WERI-Rb-1 (cell line): Measurements from ENCODE around the gene SH3RF3.

Experiments used
- DNase-seq: peaks from one replicate; pipeline ENCODE4 v3.0.0-alpha.2; 2020
- H3K27ac ChIP-seq: fragments of 250-450 bp; sonication (Bioruptor Pico); 2 replicates; pipeline ENCODE4 v1.5.1; 2020; ENCODE audit warnings: mild to moderate bottlenecking, moderate library complexity
- H3K27me3 ChIP-seq: fragments of 250-450 bp; sonication (Bioruptor Pico); 2 replicates; pipeline ENCODE4 v1.5.1; 2021; ENCODE audit warnings: mild to moderate bottlenecking, low read depth, moderate library complexity; ENCODE audit not compliant: insufficient read depth, severe bottlenecking
- H3K36me3 ChIP-seq: fragments of 250-450 bp; sonication (Bioruptor Pico); 2 replicates; pipeline ENCODE4 v1.5.1; 2020; ENCODE audit warnings: mild to moderate bottlenecking, moderate library complexity
- H3K4me3 ChIP-seq: 2 replicates; pipeline ENCODE4 v1.5.1; 2011; ENCODE audit warnings: low read depth, mild to moderate bottlenecking, control low read depth, low read length
- H3K9me3 ChIP-seq: fragments of 250-450 bp; sonication (Bioruptor Pico); 2 replicates; pipeline ENCODE4 v1.5.1; 2021; ENCODE audit warnings: mild to moderate bottlenecking, moderate library complexity; ENCODE audit not compliant: severe bottlenecking
- CTCF ChIP-seq: IDR thresholded peaks from 2 replicates; pipeline ENCODE4 v1.5.1; 2011; ENCODE audit warnings: low read depth, mild to moderate bottlenecking, control low read depth, inconsistent platforms, low read length

Gene SH3RF3

GRCh38 chr2:109331896-109332848 lies 203.2 kb downstream of the SH3RF3 start:
- no peak for DNase-seq
- no peaks in the 10 kb centered on the region for H3K36me3 ChIP-seq
- no peak overlapping the region for H3K27ac ChIP-seq
- no peak for TF ChIP-seq CTCF
- no peaks in the 10 kb centered on the region for H3K9me3 ChIP-seq
- H3K4me3 ChIP-seq = no peak overlapping the region
- no peaks in the 10 kb centered on the region for H3K27me3 ChIP-seq

- no peak for DNase-seq
- Histone ChIP-seq H3K27ac (no peak overlapping the region), H3K4me3 (no peak overlapping the region), H3K27me3 (no peaks in the 10 kb centered on the region), H3K9me3 (no peaks in the 10 kb centered on the region), H3K36me3 (no peaks in the 10 kb centered on the region)
- no peak for TF ChIP-seq CTCF
Measured at GRCh38 chr2:109332880-109333279, 203.9 kb downstream of the SH3RF3 start.

GRCh38 chr2:109333414-109334210 lies 204.6 kb downstream of the SH3RF3 start:
- no peak overlapping the region for H3K27ac ChIP-seq
- 0 out of 2 replicates have a peak, but pooled peaks have one; percentile 10 for TF ChIP-seq CTCF
- DNase-seq = no peak
- H3K9me3 ChIP-seq = no peaks in the 10 kb centered on the region
- H3K4me3 ChIP-seq = no peak overlapping the region
- no peaks in the 10 kb centered on the region for H3K27me3 ChIP-seq
- H3K36me3 ChIP-seq = no peaks in the 10 kb centered on the region

GRCh38 chr2:109335631-109336176 lies 206.7 kb downstream of the SH3RF3 start:
- H3K27ac ChIP-seq = no peak overlapping the region
- TF ChIP-seq CTCF = no peak
- no peaks in the 10 kb centered on the region for H3K36me3 ChIP-seq
- H3K4me3 ChIP-seq = no peak overlapping the region
- no peak for DNase-seq
- H3K9me3 ChIP-seq = peaks cover 2% of the 10 kb centered on the region
- no peaks in the 10 kb centered on the region for H3K27me3 ChIP-seq

GRCh38 chr2:109336296-109336695 lies 207.3 kb downstream of the SH3RF3 start:
- TF ChIP-seq CTCF = no peak
- Histone ChIP-seq H3K27ac (no peak overlapping the region), H3K27me3 (no peaks in the 10 kb centered on the region), H3K36me3 (no peaks in the 10 kb centered on the region), H3K9me3 (peaks cover 2% of the 10 kb centered on the region), H3K4me3 (no peak overlapping the region)
- DNase-seq = no peak
